Activated naive CD4-positive, alpha-beta T cell treated with anti-CD3 and anti-CD28 coated beads, Interleukin-2, amount 50 U/mL, for 72 hours (primary cell): Measurements from ENCODE around the gene ARHGAP23. TPM values are rescaled to one million over a fixed set of nuclear protein-coding genes. Genes with fewer than 3 reads are reported as not detected.
"Not testable (repeated sequence)": the region's sequence is repeated elsewhere in the genome, so short reads cannot be mapped to it uniquely, and the experiment has no call there.

ENCODE experiments used
- ATAC-seq, 2 donors: fragments of 150-1000 bp; cut with Tn5 transposase; 2 replicates each; pipeline ENCODE4 v1.10.0; 2021; ENCODE audit warnings: mild to moderate bottlenecking in 2 of 2, moderate library complexity in 2 of 2
- DNase-seq, 2 donors: peaks; one replicate each; pipeline ENCODE4 v3.0.0; 2021 to 2022; ENCODE audit warnings: low spot score in 2 of 2
- H3K27ac Mint-ChIP-seq, 2 donors: one replicate each; pipeline ENCODE4 v1.8.0; 2022; ENCODE audit warnings: mild to moderate bottlenecking in 2 of 2, mixed read lengths in 2 of 2
- H3K36me3 Mint-ChIP-seq, 2 donors: one replicate each; pipeline ENCODE4 v1.8.0; 2022; ENCODE audit warnings: mixed read lengths in 2 of 2
- H3K9me3 Mint-ChIP-seq, 2 donors: one replicate each; pipeline ENCODE4 v1.8.0; 2022; ENCODE audit warnings: mixed read lengths in 2 of 2
- total RNA-seq, 2 donors: library from RNA; stranded (reverse); gene quantifications; one replicate each; pipeline ENCODE4 v1.2.3, GENCODE V29; 2022

The ARHGAP23 gene
- total RNA-seq, 2 donors from 2014 or later = 0.43 to 1.3 TPM

DNA sequence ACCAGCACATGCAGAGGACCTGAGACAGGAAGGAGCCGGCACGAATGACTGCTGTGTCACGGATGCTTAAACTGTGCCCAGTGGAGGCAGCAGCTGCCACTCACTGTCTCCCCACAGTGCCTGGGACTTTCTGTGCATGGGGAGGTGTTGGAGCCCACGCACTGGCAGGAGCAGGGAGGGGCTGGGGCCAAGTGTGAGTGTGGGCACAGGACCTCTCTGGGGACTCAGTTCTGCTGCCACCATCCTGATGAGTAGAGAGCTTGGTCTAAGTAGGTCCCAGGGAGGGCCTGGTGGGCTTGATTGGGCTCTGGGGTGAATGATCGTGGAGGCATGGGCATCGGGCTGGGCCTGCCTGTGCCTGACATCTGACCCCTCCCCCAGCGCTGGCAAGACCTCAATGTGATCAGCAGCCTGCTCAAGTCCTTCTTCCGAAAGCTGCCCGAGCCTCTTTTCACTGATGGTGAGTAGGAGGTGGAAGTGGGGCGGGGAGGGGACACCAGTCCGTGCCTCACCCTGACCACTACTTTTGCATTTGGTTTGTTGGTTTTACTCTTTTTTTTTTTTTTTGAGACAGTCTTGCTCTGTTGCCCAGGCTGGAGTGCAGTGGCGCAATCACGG, 57.5 kb downstream of the ARHGAP23 start:
- not testable (repeated sequence) for DNase-seq, ATAC-seq, H3K27ac Mint-ChIP-seq, H3K36me3 Mint-ChIP-seq, H3K9me3 Mint-ChIP-seq

- H3K27ac Mint-ChIP-seq, H3K36me3 Mint-ChIP-seq, H3K9me3 Mint-ChIP-seq, ATAC-seq, DNase-seq: not testable (repeated sequence)
Measured at GRCh38 chr17:38489774-38490173, 61.5 kb downstream of the ARHGAP23 start.

- not testable (repeated sequence) for DNase-seq, H3K9me3 Mint-ChIP-seq, H3K36me3 Mint-ChIP-seq, ATAC-seq, H3K27ac Mint-ChIP-seq
Measured at GRCh38 chr17:38491346-38492066, 63.2 kb downstream of the ARHGAP23 start.

DNA sequence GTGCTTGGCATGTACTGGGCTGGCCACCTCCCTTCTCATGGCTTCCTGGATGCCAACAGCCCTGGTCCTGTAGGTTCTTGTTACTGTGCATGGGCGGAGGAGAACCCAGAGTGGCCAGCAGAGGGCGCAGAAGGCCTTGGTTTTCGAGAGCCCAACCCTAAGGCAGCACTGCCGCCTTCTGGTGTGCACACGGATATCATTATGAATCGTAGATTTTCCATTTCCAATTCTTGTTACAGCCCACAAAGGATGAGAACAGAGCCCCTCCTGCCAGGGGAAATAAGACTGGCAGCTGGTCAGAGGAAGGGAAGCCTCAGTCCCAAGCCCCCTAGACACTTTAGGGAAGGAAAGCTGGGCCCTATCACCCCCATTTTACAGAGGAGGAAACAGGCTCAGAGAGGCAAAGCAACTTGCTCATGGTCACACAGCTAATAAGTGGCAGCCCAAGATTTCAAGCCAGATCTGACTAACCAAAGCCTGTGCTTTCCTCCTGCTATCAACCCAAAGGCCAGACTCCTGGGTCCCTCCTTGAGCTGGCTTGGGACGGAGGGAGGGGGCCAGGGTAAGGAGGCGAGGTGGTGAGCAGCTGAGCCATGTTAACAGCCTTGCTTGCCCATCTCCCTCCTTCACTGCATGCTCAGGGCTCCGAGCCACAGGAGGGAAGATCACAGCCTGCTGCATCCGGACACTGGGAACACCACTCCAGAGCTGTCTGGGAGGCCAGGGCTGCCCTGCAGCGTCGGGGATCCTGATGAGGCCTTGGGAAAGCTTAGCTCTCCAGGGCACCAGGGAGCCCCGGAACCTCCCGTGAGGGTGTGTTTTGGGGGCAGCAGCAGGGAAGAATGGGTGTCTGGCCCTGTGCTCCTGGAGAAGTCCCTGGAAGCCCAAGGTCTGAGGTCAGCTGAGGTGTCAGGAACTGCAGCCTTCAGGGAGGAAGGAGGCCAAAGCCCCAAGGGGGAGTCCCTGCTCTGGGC, 64.1 kb downstream of the ARHGAP23 start:
- H3K36me3 Mint-ChIP-seq, H3K27ac Mint-ChIP-seq, H3K9me3 Mint-ChIP-seq: not testable (repeated sequence)
- DNase-seq (peak; percentile 84 to 92), ATAC-seq (peak; percentile 78 to 80)

DNA sequence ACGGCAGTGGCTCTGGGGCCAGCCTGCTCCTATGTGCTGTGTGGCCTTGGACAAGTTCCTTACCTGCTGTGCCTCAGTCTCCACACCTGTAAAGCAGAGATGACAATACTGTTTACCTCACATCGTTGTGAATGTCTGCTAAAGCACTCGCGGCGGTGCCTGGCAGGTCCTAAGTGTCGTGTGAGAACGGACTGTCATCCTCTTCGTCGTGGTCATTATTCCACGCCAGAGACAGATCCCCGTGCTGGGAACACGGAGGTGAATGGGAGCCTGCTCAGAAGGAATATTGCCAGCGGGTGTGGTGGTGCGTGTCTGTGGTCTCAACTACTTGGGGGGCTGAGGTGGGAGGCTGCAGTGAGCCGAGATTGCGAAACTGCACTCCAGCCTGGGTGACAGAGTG, 65.9 kb downstream of the ARHGAP23 start:
- not testable (repeated sequence) for DNase-seq, H3K36me3 Mint-ChIP-seq, H3K9me3 Mint-ChIP-seq, ATAC-seq, H3K27ac Mint-ChIP-seq

DNA sequence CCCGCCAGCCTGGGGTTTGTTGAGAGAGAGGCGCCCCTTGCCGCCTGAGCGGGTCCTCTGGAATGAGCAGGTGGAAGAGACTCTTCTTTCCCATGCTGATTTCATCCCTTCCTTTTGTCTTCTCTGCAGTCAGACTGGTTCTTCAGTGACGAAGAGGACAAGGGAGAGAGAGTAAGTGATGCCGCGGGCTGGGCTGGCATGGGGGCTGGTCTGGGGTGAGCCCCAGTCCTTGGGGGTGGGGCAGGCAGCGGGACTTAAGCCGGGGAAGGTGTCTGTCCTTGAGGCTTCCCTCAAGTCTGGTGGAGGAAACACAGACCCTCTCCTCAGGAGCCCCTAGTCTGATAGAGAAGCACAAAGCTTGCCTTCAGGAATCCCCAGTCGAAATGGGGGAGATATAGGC, 69.4 kb downstream of the ARHGAP23 start:
- DNase-seq, H3K36me3 Mint-ChIP-seq, H3K9me3 Mint-ChIP-seq, H3K27ac Mint-ChIP-seq, ATAC-seq: not testable (repeated sequence)

DNA sequence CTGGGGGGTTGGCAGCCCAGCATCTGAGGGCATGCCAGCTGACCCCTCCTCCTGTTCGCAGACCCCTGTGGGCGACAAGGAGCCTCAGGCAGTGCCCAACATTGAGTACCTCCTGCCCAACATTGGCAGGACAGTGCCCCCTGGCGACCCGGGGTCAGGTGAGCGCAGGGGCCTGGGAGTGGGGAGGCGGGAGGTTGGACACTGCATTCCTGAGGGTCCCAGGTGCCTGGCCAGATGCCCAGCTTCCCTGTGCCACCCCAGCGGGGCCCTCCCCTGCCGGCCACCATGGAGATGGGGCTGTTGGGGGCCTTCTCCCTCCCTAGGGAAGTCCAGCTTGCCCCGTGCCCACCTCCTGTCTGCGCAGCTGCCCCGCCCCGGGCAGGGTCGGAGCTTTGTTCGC, 70.1 kb downstream of the ARHGAP23 start:
- Mint-ChIP-seq H3K27ac (no peak overlapping the region), H3K9me3 (no peaks in the 10 kb centered on the region), H3K36me3 (peaks cover 6% of the 10 kb centered on the region in 2 donors)
- ATAC-seq (no peak), DNase-seq (no peak)

GRCh38 chr17:38499230-38499629, 71.0 kb downstream of the ARHGAP23 start:
- not testable (repeated sequence) for H3K27ac Mint-ChIP-seq, H3K36me3 Mint-ChIP-seq, DNase-seq, ATAC-seq, H3K9me3 Mint-ChIP-seq

- H3K36me3 Mint-ChIP-seq, ATAC-seq, H3K27ac Mint-ChIP-seq: not testable (repeated sequence)
Measured at GRCh38 chr17:38501718-38502117, 73.5 kb downstream of the ARHGAP23 start.

DNA sequence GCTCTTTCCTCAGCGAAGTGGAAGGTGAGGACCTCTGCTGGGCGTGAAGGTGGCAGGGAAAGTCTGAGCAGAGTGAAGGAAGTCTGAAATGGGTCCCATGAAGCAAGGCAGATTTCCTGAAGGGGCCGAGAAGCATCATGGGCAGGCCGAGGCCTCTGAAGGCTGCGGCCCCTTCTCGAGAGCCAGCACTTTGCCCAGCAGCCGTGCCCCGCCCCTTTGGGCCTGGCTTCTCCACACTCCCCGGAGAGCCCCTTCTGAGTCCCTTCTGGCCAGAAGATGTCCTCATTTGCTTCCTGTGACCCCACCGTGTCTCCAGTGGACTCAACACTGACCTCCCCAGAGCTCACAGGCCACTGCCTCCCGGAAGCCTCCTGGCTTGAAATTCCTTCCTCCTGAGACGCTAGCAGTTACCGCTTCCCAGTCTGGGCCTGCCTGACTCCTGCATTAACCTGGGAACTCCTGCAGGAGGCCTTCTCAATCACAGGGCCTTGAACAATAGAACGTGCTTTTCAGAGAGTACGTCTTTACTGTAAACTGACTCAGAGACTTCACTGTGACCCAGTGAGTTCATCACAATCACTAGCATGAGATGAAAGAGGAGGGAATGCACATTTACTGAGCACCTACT, 75.1 kb downstream of the ARHGAP23 start:
- not testable (repeated sequence) for H3K36me3 Mint-ChIP-seq, ATAC-seq, H3K9me3 Mint-ChIP-seq, H3K27ac Mint-ChIP-seq, DNase-seq

More at GRCh38 chr17:38501718-38502117, 73.5 kb downstream of the ARHGAP23 start:
- not testable (repeated sequence) for DNase-seq, H3K9me3 Mint-ChIP-seq

DNA sequence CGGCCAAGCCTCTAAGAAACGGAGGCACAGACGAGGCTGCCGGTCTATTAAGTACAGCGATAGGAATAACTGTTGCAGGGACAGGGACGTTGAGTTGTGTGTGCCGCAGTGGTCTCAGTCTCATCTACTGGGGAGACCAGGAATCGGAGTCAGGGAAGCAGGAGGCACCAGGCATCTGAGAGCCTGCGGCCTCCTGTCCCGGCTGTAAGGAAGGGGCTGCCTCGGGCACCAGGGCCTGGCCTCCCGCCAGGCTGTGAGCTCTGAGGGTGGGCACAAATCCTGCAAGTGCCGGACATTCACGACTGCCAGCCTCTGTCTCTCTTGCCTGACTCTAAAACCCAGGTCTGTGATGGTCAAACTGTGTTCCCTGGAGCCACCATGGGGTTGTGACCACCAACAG, 76.0 kb downstream of the ARHGAP23 start:
- DNase-seq = no peak
- ATAC-seq = no peak
- H3K27ac Mint-ChIP-seq = no peak overlapping the region
- no peaks in the 10 kb centered on the region for H3K9me3 Mint-ChIP-seq
- peaks cover 0 to under 1% of the 10 kb centered on the region in 2 donors for H3K36me3 Mint-ChIP-seq

DNA sequence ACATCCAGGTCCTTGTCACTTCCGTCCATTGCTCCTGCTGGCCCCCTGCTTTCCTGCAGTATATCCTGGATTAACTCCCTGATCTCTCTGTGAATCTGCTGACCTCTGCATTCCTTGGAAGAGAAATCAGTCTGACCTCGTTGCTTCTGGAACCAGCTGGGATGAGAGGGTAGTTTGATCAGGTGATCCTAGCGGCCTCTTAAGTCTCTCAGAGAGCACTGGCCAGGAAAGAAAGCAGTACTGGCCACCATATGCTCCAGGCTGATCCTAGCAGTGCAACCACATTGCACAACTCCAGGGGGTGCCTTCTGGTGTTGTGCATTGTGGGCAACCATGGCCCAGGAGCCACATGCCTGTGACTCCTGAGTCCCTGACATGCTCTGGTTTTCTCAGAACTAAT, 79.2 kb downstream of the ARHGAP23 start:
- no peak for DNase-seq
- H3K27ac Mint-ChIP-seq = no peak overlapping the region
- no peaks in the 10 kb centered on the region for H3K9me3 Mint-ChIP-seq
- peaks cover 0 to 6% of the 10 kb centered on the region in 2 donors for H3K36me3 Mint-ChIP-seq
- no peak for ATAC-seq

DNA sequence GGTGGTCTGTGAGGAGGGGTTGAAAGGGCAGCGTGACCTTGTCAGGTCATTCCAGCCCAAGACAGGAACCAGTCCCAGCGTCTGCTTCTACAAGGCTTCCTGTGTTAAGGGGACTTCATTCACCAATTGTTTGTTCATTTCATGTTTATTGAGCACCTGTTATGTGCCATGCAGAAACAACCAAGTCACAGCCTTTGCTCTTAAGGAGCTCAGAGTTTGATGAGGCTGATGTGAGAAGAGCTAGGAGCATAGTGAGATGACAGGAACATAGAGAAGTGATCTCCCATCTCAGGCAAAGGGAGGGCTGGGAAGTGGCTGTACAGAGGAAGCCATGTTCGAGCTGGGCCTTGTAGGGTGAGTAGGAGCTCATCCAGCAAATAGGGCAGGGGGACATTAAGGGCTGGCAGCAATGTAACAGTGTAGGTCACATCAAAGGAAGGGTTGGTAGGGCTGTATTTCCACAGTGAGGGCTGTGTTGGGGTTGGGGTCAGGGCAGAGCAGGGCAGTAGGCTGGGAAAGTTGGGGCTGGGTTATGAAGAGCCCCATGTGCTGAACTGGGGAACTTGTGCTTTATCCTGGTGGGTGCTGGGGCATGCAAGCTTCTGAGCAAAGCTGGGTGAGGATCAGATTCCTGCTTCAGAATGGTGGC, 79.8 kb downstream of the ARHGAP23 start:
- peak overlapping the region in 1 of 2 donors; percentile 5 for H3K27ac Mint-ChIP-seq
- no peaks in the 10 kb centered on the region for H3K9me3 Mint-ChIP-seq
- no peak for DNase-seq
- H3K36me3 Mint-ChIP-seq = peaks cover 0 to 6% of the 10 kb centered on the region in 2 donors
- ATAC-seq = no peak

- Mint-ChIP-seq H3K9me3 (no peaks in the 10 kb centered on the region), H3K27ac (peak overlapping the region in 1 of 2 donors; percentile 5), H3K36me3 (peaks cover 0 to 6% of the 10 kb centered on the region in 2 donors)
- DNase-seq (no peak), ATAC-seq (no peak)
Measured at GRCh38 chr17:38508570-38508950, 80.3 kb downstream of the ARHGAP23 start.

DNA sequence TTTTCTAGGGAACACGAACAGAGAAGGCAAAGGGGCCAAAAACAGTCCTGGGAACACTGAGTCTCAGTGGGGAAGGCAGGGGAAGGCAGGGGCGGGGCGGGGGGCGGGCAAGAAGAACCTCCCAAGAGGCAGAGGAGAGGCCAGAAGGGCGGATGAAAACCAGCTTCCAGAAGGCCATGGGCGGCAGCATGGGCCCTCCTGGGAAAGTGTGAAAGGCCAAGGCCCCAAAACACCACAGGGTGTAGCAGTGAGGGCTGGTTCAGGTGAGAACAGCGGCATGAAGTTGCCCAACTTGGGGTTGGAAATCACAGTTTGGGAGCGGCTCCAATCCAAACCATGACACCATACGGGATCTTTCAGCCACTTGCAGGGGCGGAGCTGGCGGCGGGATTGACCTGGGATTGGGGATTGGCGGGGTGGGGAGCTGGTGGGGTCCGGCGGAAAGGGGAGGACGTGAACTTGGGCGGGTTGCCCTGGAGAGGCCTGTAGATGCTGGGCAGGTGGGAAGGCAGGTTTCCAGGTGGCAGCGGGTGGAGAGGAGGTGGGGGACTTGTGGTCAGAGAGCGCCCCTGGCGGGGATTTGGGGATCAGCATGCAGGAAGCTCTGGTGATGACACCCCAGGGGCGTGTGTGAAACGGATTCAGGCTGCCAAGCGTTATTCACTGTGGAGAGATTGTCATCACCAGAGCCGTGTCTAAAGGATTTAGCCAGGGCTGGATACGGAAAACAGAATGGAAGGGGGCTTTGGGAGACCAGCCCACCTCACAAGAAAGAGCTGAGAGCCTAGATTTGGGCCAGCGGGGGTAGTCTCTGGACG, 80.9 kb downstream of the ARHGAP23 start:
- DNase-seq = peak in 1 of 2 donors; percentile 82
- no peaks in the 10 kb centered on the region for H3K9me3 Mint-ChIP-seq
- peak overlapping the region; percentile 5 to 91 for H3K27ac Mint-ChIP-seq
- H3K36me3 Mint-ChIP-seq = peaks cover 0 to 6% of the 10 kb centered on the region in 2 donors
- ATAC-seq = peak; percentile 80 to 91
